Ascending aorta (tissue), 2 donors: Measurements from ENCODE around the gene CYTH1. TPM values are rescaled to one million over a fixed set of nuclear protein-coding genes. Genes with fewer than 3 reads are reported as not detected.

Experiments used
- DNase-seq, 2 donors: peaks; one replicate each; pipeline ENCODE4 v3.0.0-alpha.2; 2019; ENCODE audit warnings: low spot score in 2 of 2
- H3K27ac ChIP-seq, 2 donors: fragments of 200-600 bp; sonication (generic); one replicate each; pipeline ENCODE4 v1.5.1; 2016 to 2017; ENCODE audit warnings: mild to moderate bottlenecking in 1 of 2
- H3K27me3 ChIP-seq: fragments of 200-600 bp; sonication (generic); one replicate; pipeline ENCODE4 v1.5.1; 2017
- H3K36me3 ChIP-seq, 2 donors: fragments of 200-600 bp; sonication (generic); one replicate each; pipeline ENCODE4 v1.5.1; 2016
- H3K4me1 ChIP-seq, 2 donors: fragments of 200-600 bp; sonication (generic); one replicate each; pipeline ENCODE4 v1.5.1; 2016 to 2017; ENCODE audit warnings: mild to moderate bottlenecking in 1 of 2
- H3K4me3 ChIP-seq, 2 donors: fragments of 200-600 bp; sonication (generic); one replicate each; pipeline ENCODE4 v1.5.1; 2016 to 2017; ENCODE audit warnings: mild to moderate bottlenecking in 1 of 2
- H3K9me3 ChIP-seq, 2 donors: fragments of 200-600 bp; sonication (generic); one replicate each; pipeline ENCODE4 v1.5.1; 2016
- intact Hi-C: fragments of 100-400 bp; cut with DNase I; formaldehyde crosslinking; loops from one replicate; pipeline ENCODE4 v1.15.1; 2023
- total RNA-seq: library from RNA; depleted of rRNA; stranded (reverse); fragments of >200 nt; gene quantifications from one replicate; pipeline ENCODE4 v1.1.0, GENCODE V29; 2016
- TF ChIP-seq, protein P1 (sequence below), 3 experiments: fragments of 200-600 bp in 2 of 3; fragments of 450-650 bp in 1 of 3; sonication (generic) in 2 of 3; IDR thresholded peaks; one replicate each; pipeline ENCODE4 v1.5.1; 2016 to 2019; ENCODE audit warnings: antibody characterized with exemption in 3 of 3, mild to moderate bottlenecking in 1 of 3, moderate library complexity in 1 of 3

The CYTH1 gene
- total RNA-seq, 1 donor from 2014 or later = 46.5 TPM

- Histone ChIP-seq H3K27ac (no peak overlapping the region), H3K27me3 (no peaks in the 10 kb centered on the region), H3K4me1 (no peaks in the 10 kb centered on the region), H3K9me3 (no peaks in the 10 kb centered on the region), H3K36me3 (no peaks in the 10 kb centered on the region), H3K4me3 (no peak overlapping the region)
- intact Hi-C loops = no loop called here
- TF ChIP-seq, protein P1, sequence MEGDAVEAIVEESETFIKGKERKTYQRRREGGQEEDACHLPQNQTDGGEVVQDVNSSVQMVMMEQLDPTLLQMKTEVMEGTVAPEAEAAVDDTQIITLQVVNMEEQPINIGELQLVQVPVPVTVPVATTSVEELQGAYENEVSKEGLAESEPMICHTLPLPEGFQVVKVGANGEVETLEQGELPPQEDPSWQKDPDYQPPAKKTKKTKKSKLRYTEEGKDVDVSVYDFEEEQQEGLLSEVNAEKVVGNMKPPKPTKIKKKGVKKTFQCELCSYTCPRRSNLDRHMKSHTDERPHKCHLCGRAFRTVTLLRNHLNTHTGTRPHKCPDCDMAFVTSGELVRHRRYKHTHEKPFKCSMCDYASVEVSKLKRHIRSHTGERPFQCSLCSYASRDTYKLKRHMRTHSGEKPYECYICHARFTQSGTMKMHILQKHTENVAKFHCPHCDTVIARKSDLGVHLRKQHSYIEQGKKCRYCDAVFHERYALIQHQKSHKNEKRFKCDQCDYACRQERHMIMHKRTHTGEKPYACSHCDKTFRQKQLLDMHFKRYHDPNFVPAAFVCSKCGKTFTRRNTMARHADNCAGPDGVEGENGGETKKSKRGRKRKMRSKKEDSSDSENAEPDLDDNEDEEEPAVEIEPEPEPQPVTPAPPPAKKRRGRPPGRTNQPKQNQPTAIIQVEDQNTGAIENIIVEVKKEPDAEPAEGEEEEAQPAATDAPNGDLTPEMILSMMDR (IDR thresholded peaks at IDR 0.05) = no peak
- no peak for DNase-seq
These were observed 120.8 kb downstream of the CYTH1 start for GRCh38 chr17:78661093-78661770.

DNA sequence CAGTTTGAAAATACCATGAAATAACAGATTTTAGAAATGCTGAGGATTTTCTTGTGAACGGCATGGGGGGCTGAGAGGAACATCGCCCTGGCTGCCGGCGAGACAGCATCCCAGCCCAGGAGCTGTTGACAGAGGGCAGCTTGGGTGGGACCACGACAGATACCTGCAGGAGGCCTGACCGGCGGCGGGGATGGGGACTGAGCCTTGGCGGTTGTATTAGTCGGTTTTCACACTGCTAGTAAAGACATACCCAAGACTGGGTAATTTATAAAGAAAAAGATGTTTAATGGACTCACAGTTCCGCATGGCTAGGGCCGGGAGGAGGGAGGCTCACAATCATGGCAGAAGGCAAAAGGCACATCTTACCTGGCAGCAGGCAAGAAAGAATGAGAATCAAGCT, 122.5 kb downstream of the CYTH1 start:
- Histone ChIP-seq H3K4me1 (no peaks in the 10 kb centered on the region), H3K4me3 (no peak overlapping the region), H3K27me3 (no peaks in the 10 kb centered on the region), H3K27ac (no peak overlapping the region), H3K9me3 (no peaks in the 10 kb centered on the region), H3K36me3 (no peaks in the 10 kb centered on the region)
- DNase-seq = no peak
- TF ChIP-seq, protein P1 (IDR thresholded peaks at IDR 0.05) = no peak
- intact Hi-C loops = no loop called here

DNA sequence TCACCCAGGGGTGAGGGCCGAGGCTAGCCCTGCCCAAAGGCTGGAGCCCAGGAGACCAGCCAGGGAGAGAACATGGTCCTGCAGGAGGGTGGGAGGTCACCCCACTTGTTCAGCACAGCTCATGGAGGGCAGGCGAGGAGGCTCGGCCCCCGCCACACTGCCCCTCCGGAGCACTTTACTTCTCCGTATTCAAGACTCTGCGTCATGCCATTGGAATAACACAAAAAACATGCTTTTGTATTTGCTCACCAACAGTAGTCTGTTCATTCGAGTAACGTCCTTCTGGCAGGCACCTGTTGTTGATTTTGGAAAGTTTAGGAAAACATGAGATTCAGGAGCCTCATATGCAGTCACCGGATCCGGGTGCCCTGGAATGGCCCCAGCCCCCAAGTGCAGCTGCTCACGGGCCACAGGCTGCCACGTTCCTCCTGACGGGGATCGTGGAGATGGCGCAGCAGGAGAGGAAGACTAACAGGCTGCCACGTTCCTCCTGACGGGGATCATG, 123.7 kb downstream of the CYTH1 start:
- no peaks in the 10 kb centered on the region for H3K36me3 ChIP-seq
- H3K4me1 ChIP-seq = no peaks in the 10 kb centered on the region
- H3K27ac ChIP-seq = no peak overlapping the region
- no peaks in the 10 kb centered on the region for H3K9me3 ChIP-seq
- no peak for DNase-seq
- H3K4me3 ChIP-seq = no peak overlapping the region
- H3K27me3 ChIP-seq = no peaks in the 10 kb centered on the region
- TF ChIP-seq, protein P1 (IDR thresholded peaks at IDR 0.05) = no peak
- intact Hi-C loops = no loop called here

GRCh38 chr17:78655251-78655940, 126.7 kb downstream of the CYTH1 start:
- Histone ChIP-seq H3K4me3 (no peak overlapping the region), H3K4me1 (no peaks in the 10 kb centered on the region), H3K27ac (no peak overlapping the region), H3K27me3 (no peaks in the 10 kb centered on the region), H3K36me3 (no peaks in the 10 kb centered on the region), H3K9me3 (no peaks in the 10 kb centered on the region)
- DNase-seq = no peak
- TF ChIP-seq, protein P1 (IDR thresholded peaks at IDR 0.05) = no peak
- intact Hi-C loops = no loop called here

DNA sequence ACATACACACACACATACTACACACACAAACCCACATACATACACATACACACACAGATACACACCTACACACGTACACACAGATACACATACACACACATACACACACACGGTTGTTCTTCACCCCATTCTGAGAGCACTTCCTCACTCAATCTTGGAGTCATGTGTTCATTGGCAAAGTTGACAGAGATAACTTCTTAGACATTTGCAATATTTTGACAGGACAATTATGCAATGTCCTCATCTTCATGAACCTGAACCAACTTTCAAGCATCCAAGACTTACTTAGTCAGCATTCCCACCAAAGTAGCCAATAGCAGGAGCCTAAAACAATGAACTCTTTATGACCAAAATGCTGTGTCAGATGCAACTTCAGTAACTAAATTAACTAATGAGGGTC, 127.7 kb downstream of the CYTH1 start:
- intact Hi-C loops = no loop called here

More for the DNA sequence above, 127.7 kb downstream of the CYTH1 start:
- no peak for DNase-seq
- Histone ChIP-seq H3K27me3 (no peaks in the 10 kb centered on the region), H3K27ac (no peak overlapping the region), H3K9me3 (no peaks in the 10 kb centered on the region), H3K36me3 (no peaks in the 10 kb centered on the region), H3K4me1 (no peaks in the 10 kb centered on the region), H3K4me3 (no peak overlapping the region)
- TF ChIP-seq, protein P1 (IDR thresholded peaks at IDR 0.05) = no peak
